MM.1S (cell line): Measurements from ENCODE around the gene MBD4.

Source experiments
- DNase-seq: peaks from one replicate; pipeline ENCODE4 v3.0.0-alpha.2; 2015
- H2AFZ ChIP-seq: fragments of 300-600 bp; sonication (generic); 2 replicates; pipeline ENCODE4 v1.6.0; 2016; ENCODE audit warnings: antibody characterized with exemption, low read length
- H3F3A ChIP-seq: fragments of 300-600 bp; sonication (generic); 2 replicates; pipeline ENCODE4 v1.6.1; 2016; ENCODE audit warnings: mild to moderate bottlenecking, antibody characterized with exemption, low read length, moderate library complexity, mixed read lengths; ENCODE audit not compliant: insufficient read depth
- H3K27ac ChIP-seq: fragments of 300-600 bp; sonication (generic); 2 replicates; pipeline ENCODE4 v1.5.1; 2016; ENCODE audit warnings: mild to moderate bottlenecking, low read length
- H3K27me3 ChIP-seq: fragments of 300-600 bp; sonication (generic); replicated peaks from 2 replicates; pipeline ENCODE4 v1.6.0; 2016; ENCODE audit warnings: low read length; ENCODE audit not compliant: insufficient read depth
- H3K36me3 ChIP-seq: fragments of 300-600 bp; sonication (generic); replicated peaks from 2 replicates; pipeline ENCODE4 v1.6.1; 2016; ENCODE audit warnings: mild to moderate bottlenecking, low read length, mixed read lengths; ENCODE audit not compliant: insufficient read depth
- H3K4me1 ChIP-seq: fragments of 300-600 bp; sonication (generic); 2 replicates; pipeline ENCODE4 v1.6.1; 2016; ENCODE audit warnings: low read length, mixed read lengths
- H3K4me2 ChIP-seq: fragments of 300-600 bp; sonication (generic); 2 replicates; pipeline ENCODE4 v1.6.0; 2016; ENCODE audit warnings: low read depth, low read length
- H3K4me3 ChIP-seq: fragments of 300-600 bp; sonication (generic); 2 replicates; pipeline ENCODE4 v1.5.1; 2016; ENCODE audit warnings: low read length, mixed read lengths
- H3K79me2 ChIP-seq: fragments of 300-600 bp; sonication (generic); 2 replicates; pipeline ENCODE4 v1.6.1; 2016; ENCODE audit warnings: mixed run types, low read length, mixed read lengths
- H3K9ac ChIP-seq: fragments of 300-600 bp; sonication (generic); 2 replicates; pipeline ENCODE4 v1.6.1; 2016; ENCODE audit warnings: low read length, mixed read lengths
- H3K9me2 ChIP-seq: fragments of 300-600 bp; sonication (generic); replicated peaks from 2 replicates; pipeline ENCODE4 v1.6.1; 2016; ENCODE audit warnings: mild to moderate bottlenecking, low read length, mixed read lengths; ENCODE audit not compliant: insufficient read depth
- H3K9me3 ChIP-seq: fragments of 300-600 bp; sonication (generic); replicated peaks from 2 replicates; pipeline ENCODE4 v1.6.1; 2016; ENCODE audit warnings: mild to moderate bottlenecking, low read length, mixed read lengths; ENCODE audit not compliant: insufficient read depth
- H4K20me1 ChIP-seq: fragments of 300-600 bp; sonication (generic); 2 replicates; pipeline ENCODE4 v1.6.1; 2016; ENCODE audit warnings: mild to moderate bottlenecking, low read length, moderate library complexity, mixed read lengths; ENCODE audit not compliant: insufficient read depth
- CTCF ChIP-seq: fragments of 300-600 bp; sonication (generic); IDR thresholded peaks from 2 replicates; pipeline ENCODE4 v1.5.1; 2016; ENCODE audit warnings: antibody characterized with exemption, low read length, mixed read lengths
- EZH2 ChIP-seq: fragments of 300-600 bp; sonication (generic); optimal IDR thresholded peaks from 2 replicates; pipeline ENCODE3; 2017; ENCODE audit warnings: low read depth, mild to moderate bottlenecking, antibody characterized with exemption, low read length, mixed read lengths
- EZH2phosphoT487 ChIP-seq: fragments of 300-600 bp; sonication (generic); IDR thresholded peaks from 2 replicates; pipeline ENCODE4 v1.6.1; 2018; ENCODE audit warnings: antibody characterized with exemption, low read length

MBD4 gene

DNA sequence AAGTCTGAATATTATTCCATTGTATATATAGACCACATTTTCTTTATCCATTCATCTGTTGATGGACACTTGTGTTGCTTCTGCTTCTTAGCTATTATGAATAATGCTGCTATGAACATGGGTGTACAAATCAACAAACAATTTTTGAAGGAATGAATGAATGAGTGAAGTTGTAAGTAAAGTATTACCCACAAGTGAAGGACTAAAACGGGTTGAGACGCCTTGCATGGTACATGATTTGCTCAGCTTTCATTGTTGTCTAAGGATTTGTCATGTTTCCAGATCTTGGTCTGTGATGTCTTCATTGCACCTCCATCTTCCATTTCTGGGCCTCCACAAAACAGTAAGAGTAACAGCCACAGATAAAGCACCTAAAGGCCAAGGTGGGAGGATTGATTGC is 20.8 kb upstream of the MBD4 start:
- Histone ChIP-seq H3K9ac (no peak overlapping the region), H3K27me3 (no peaks in the 10 kb centered on the region), H3K36me3 (no peaks in the 10 kb centered on the region), H4K20me1 (no peaks in the 10 kb centered on the region), H2AFZ (no peak overlapping the region), H3K4me1 (peaks cover 4% of the 10 kb centered on the region; the same call in 1 of the 2 replicates), H3K27ac (no peak overlapping the region), H3K4me2 (no peak overlapping the region), H3K79me2 (no peaks in the 10 kb centered on the region), H3K9me3 (no peaks in the 10 kb centered on the region), H3F3A (no peaks in the 10 kb centered on the region), H3K9me2 (no peaks in the 10 kb centered on the region), H3K4me3 (no peak overlapping the region)
- DNase-seq, result no peak
- no peak for TF ChIP-seq EZH2phosphoT487
- TF ChIP-seq CTCF, result no peak
- TF ChIP-seq EZH2, result no peak

GRCh38 chr3:129460155-129460554 is 20.4 kb upstream of the MBD4 start:
- Histone ChIP-seq H3K9ac (no peak overlapping the region), H3K4me2 (no peak overlapping the region)
- TF ChIP-seq EZH2, result no peak
- no peak for TF ChIP-seq EZH2phosphoT487
- no peak for TF ChIP-seq CTCF

DNA sequence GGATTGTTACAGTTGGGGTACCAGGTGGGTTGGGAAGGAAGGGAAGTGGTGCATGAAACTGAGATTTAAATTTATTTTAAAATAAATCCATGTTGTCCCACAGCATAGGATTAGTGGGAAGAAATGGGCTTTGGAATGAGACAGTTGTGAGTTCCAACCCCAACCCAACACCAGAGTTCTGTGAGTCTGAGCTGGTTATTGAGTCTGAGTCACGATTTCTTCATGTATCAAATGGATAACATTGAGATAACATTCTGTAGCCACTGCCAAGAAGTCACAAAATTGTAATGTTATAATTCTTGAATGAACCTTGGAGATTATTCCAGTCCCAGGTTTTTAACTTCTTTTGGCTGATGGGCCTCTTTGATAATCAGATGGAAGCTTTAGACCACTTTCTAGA is 14.0 kb upstream of the MBD4 start:
- no peak overlapping the region for H3K27ac ChIP-seq
- no peaks in the 10 kb centered on the region for H3F3A ChIP-seq
- no peak overlapping the region for H3K9ac ChIP-seq
- no peaks in the 10 kb centered on the region for H3K9me3 ChIP-seq
- no peaks in the 10 kb centered on the region for H3K79me2 ChIP-seq
- no peak overlapping the region for H3K4me3 ChIP-seq
- no peaks in the 10 kb centered on the region for H4K20me1 ChIP-seq
- H2AFZ ChIP-seq, result no peak overlapping the region
- no peaks in the 10 kb centered on the region for H3K9me2 ChIP-seq
- no peak for TF ChIP-seq EZH2phosphoT487
- no peak for TF ChIP-seq CTCF
- no peak for TF ChIP-seq EZH2
- no peaks in the 10 kb centered on the region for H3K4me1 ChIP-seq
- H3K27me3 ChIP-seq, result no peaks in the 10 kb centered on the region
- no peaks in the 10 kb centered on the region for H3K36me3 ChIP-seq
- no peak overlapping the region for H3K4me2 ChIP-seq
- no peak for DNase-seq

More at GRCh38 chr3:129460155-129460554, 20.4 kb upstream of the MBD4 start:
- H2AFZ ChIP-seq, result no peak overlapping the region
- no peak overlapping the region for H3K4me3 ChIP-seq
- no peaks in the 10 kb centered on the region for H3K9me2 ChIP-seq
- no peak overlapping the region for H3K27ac ChIP-seq
- no peaks in the 10 kb centered on the region for H3K79me2 ChIP-seq
- no peak for DNase-seq
- H3K27me3 ChIP-seq, result no peaks in the 10 kb centered on the region
- H3K9me3 ChIP-seq, result no peaks in the 10 kb centered on the region
- no peaks in the 10 kb centered on the region for H4K20me1 ChIP-seq
- H3K4me1 ChIP-seq, result peaks cover 4% of the 10 kb centered on the region; the same call in 1 of the 2 replicates
- H3K36me3 ChIP-seq, result no peaks in the 10 kb centered on the region
- H3F3A ChIP-seq, result no peaks in the 10 kb centered on the region
